Measurements from ENCODE around the gene DCP1A.
"Not testable (repeated sequence)": the region's sequence is repeated elsewhere in the genome, so short reads cannot be mapped to it uniquely, and the experiment has no call there.

DCP1A gene

GRCh38 chr3:53327986-53328385 is 19.4 kb downstream of the DCP1A start:
- DNase-seq: not testable (repeated sequence)

- DNase-seq: no peak
Measured at GRCh38 chr3:53324105-53324504, 23.2 kb downstream of the DCP1A start.

- peak; percentile 75 for DNase-seq
Measured at GRCh38 chr3:53320697-53321096, 26.6 kb downstream of the DCP1A start.

- no peak for DNase-seq
Measured at GRCh38 chr3:53318522-53318921, 28.8 kb downstream of the DCP1A start.

- no peak for DNase-seq
Measured at GRCh38 chr3:53312832-53313231, 34.5 kb downstream of the DCP1A start.

GRCh38 chr3:53311882-53312281 is 35.5 kb downstream of the DCP1A start:
- DNase-seq: no peak

- DNase-seq: no peak
Measured at GRCh38 chr3:53303957-53304356, 43.4 kb downstream of the DCP1A start.

- DNase-seq: no peak
Measured at GRCh38 chr3:53303549-53303948, 43.8 kb downstream of the DCP1A start.

GRCh38 chr3:53300826-53301225 is 46.5 kb downstream of the DCP1A start:
- no peak for DNase-seq

- DNase-seq: not testable (repeated sequence)
Measured at GRCh38 chr3:53299611-53300023, 47.7 kb downstream of the DCP1A start.

- no peak for DNase-seq
Measured at GRCh38 chr3:53295410-53295809, 51.9 kb downstream of the DCP1A start.

GRCh38 chr3:53293867-53294266 is 53.5 kb downstream of the DCP1A start:
- no peak for DNase-seq

- no peak for DNase-seq
Measured at GRCh38 chr3:53288214-53288613, 59.1 kb downstream of the DCP1A start.

GRCh38 chr3:53287131-53287629 is 60.2 kb downstream of the DCP1A start:
- DNase-seq: no peak

- no peak for DNase-seq
Measured at GRCh38 chr3:53286727-53287126, 60.6 kb downstream of the DCP1A start.

- no peak for DNase-seq
Measured at GRCh38 chr3:53282581-53282980, 64.8 kb downstream of the DCP1A start.

GRCh38 chr3:53278667-53279066 is 68.7 kb downstream of the DCP1A start:
- DNase-seq: no peak

GRCh38 chr3:53274938-53275605 is 72.3 kb downstream of the DCP1A start:
- no peak for DNase-seq

GRCh38 chr3:53273146-53273670 is 74.1 kb downstream of the DCP1A start:
- DNase-seq: no peak

- DNase-seq: peak; percentile 49
Measured at GRCh38 chr3:53269888-53270880, 77.2 kb downstream of the DCP1A start.

- not testable (repeated sequence) for DNase-seq
Measured at GRCh38 chr3:53269193-53269592, 78.2 kb downstream of the DCP1A start.

- DNase-seq: no peak
Measured at GRCh38 chr3:53267766-53268165, 79.6 kb downstream of the DCP1A start.

- no peak for DNase-seq
Measured at GRCh38 chr3:53264718-53265117, 82.6 kb downstream of the DCP1A start.

- DNase-seq: no peak
Measured at GRCh38 chr3:53263907-53264306, 83.4 kb downstream of the DCP1A start.
